SKM-1 treated with dmso at 0.1 percent for 144 hours (cell line): ENCODE measurements around the gene STAP2.

Experiments used
- DNase-seq: peaks from one replicate; lab custom pipeline; 2025; ENCODE audit not compliant: unreplicated experiment; lab: John Stamatoyannopoulos, UW

Gene STAP2

DNA sequence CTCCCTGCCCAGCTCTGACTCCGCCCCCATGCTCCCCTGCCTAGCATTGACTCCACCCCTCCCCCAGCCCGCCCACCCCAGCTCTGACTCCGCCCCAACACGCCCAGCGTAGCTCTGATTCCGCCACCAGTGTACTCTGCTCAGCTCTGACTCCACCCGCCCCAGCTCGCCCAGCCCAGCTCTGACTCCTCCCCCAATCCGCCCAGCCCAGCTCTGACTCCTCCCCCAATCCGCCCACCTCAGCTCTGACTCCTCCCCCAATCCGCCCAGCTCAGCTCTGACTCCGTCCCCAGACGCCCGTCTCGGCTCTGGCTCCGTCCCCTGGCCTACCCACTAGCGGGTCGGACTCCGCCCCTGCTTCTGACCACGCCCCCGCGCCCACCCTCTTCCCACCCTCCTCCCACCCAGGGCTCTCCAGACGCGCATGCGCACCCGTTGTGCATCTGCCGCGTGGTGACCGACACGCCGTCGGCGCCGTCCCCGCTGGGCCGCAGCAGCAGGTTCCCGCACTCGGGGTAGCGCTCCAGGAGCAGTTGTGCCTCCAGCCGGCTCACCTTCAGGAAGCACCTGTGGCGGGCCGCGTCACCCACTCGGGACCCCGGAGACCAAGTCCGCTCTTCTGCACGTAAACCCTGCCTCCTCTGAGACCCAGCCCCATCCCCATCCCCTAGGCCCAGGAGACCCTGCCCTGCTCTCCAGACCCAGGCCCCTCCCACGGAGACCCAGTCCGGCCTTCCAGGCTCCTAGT is 10.2 kb downstream of the STAP2 start:
- DNase-seq, result peak; percentile 97

DNA sequence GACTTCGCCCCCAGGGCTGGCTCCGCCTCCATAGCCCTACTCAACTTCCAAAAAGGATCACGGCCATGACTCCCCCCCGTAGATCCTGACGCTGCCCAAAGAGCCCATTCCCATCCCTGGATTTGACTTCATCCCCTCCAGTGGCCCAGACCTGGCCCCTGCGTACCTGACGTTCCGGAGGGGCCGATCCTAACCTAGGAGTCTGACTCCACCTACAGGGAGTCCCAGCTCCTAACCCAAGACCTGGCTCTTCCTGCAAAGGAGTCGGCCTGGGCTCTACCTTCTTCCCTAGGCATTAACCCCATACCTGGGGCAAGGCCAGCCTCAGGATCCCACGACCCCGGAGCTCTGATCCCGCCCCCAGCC is 10.8 kb downstream of the STAP2 start:
- no peak for DNase-seq

DNA sequence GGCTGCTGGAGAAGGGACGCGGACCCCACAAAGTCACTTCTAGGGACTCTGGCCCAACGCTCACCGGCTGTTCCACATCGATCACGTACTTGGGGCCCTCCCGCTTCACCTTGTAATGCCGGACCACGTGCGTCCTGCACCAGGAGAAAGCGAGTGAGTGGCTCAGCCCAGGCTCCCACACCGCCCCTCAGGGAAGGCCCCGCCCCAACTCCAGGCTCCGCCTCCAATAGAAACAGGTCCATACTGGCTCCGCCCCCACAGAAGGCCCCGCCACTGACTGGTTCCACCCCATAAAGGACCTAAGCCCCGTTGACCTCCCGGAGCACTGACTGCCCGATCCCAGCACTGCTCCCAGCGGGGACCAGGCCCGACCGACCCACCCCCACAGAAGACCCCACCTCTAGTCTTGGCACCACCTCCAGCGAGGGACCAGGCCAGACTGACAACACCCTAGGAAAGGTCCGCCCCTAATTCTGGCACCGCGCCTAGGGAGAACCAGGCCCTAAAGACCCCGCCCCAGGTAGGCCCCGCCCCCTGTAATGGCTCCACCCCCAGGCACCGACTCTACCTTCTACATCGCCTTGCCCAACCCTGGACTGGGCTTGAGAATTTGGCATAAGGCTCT is 11.3 kb downstream of the STAP2 start:
- DNase-seq, result peak; percentile 69

DNA sequence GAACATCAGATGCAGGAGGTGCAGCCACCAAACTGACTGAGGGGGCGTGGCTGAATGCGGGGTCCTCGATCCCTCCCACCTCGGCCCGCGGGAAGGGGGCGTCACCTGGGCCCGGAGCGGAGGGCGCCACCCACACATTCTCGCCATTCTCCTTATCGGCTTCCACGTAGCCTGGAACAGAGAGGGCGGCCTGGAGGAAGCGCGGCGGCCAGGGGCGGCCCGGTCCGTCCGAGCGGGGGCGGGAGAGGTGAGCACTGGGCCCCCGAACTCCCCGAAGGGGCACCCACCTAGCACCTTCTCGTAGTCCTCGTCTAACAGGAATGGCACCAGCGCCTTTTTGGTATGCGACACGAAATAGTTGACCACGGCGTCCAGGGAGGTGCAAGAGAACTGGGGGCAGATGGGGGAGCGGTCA is 11.8 kb downstream of the STAP2 start:
- DNase-seq, result no peak

DNA sequence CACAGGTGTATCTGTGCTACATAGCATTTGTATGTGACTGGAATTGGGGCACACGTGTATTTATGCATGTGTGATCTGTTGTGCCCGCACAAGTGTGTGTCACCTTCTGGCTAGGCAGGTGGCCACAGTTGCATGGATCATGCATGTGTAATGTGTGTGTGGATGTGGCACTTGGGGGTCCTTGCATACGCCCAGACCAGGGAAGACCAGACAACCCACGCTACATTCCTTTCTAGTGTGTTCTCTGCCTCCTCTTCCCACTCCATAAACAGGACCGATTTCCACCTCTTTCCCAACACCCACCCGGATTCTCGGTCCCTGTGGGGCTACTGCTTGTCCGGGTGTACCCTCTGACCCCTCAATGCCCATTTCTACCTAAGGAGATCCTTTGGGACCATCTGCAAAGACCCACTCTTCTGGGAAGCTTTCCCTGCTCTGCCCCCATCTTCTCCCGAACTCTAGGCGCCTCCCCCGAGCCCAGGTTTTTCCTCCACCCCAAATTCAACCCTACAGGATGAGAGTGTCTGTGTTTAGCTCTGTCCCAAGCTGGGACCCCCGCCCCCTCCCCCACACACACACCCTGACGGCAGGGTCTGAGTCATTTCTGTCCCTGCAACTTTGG is 12.3 kb downstream of the STAP2 start:
- no peak for DNase-seq

DNA sequence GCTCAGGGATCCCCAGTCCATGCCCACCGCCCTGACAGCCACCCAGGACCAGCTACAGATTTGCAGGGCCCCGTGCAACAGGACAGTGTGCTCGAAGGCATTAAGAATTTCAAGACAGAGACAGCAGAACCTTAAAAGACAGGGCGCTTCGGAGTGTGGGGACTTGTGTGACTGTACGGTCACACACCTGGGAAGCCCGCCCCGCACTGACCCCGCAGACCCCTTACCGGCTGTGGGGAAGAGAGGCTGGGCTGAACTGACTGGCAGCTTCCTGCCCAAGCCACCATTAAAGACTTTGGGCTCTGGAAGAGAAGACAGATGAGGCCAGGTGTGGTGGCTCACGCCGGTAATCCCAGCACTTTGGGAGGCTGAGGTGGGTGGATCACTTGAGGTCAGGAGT is 14.4 kb downstream of the STAP2 start:
- DNase-seq, result no peak

DNA sequence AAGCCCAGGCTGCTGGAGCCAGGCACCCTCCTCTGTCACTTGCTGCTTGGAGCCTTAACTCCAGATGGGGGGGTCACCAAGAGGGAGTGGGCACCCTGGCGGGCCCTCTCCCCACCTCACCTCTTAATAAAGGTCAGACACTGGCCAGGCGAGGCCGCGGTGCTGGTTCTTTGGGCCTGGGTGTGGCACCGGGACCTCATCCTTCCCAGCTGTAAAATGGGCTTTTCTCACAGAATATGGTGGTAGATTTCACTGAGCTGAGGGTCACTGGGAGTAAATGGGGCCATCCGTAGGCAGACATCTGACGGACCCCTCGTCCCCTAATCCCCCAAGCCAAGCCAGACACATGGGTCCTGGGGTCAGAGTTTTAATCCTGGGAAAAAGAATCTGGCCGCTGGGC is 14.9 kb downstream of the STAP2 start:
- no peak for DNase-seq

DNA sequence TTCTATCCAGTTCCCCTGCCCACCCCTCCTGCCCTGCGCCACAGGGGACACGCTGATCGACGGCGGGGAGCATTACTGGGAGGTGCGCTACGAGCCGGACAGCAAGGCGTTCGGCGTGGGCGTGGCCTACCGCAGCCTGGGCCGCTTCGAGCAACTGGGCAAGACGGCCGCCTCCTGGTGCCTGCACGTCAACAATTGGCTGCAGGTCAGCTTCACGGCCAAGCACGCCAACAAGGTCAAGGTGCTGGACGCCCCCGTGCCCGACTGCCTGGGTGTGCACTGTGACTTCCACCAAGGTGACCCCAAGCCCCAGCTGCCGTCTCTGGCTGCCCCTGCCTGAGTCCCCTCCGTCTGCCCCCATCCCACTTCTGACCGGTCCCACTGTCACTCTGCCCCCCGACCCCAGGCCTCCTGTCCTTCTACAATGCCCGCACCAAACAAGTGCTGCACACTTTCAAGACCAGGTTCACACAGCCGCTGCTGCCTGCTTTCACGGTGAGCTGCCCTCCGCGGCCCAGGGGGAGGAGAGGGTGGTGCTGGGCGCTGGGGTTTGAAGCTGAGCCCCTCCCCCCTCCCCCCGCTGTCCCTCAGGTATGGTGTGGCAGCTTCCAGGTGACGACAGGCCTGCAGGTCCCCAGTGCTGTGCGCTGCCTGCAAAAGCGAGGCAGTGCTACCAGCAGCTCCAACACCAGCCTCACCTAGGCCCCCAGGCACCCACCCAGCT is 15.5 kb downstream of the STAP2 start:
- no peak for DNase-seq

DNA sequence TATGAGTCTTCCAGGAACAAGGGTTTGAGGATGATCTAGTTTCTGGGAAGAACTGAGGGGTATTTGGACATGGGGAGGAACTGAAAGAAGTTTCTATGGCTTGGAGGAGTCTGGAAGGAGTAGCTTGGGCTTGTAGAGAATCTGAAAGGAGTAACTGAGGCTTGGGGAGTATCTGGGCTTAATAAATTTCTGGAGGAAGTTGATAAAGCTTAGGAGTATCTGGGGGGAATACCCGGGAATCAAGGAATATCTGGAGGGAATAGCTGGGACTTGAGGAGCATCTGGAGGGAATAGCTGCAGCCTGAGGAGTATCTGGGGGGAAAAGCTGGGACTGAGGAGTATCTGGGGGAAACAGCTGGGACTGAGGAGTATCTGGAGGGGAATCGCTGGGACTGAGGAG is 18.2 kb downstream of the STAP2 start:
- no peak for DNase-seq

DNA sequence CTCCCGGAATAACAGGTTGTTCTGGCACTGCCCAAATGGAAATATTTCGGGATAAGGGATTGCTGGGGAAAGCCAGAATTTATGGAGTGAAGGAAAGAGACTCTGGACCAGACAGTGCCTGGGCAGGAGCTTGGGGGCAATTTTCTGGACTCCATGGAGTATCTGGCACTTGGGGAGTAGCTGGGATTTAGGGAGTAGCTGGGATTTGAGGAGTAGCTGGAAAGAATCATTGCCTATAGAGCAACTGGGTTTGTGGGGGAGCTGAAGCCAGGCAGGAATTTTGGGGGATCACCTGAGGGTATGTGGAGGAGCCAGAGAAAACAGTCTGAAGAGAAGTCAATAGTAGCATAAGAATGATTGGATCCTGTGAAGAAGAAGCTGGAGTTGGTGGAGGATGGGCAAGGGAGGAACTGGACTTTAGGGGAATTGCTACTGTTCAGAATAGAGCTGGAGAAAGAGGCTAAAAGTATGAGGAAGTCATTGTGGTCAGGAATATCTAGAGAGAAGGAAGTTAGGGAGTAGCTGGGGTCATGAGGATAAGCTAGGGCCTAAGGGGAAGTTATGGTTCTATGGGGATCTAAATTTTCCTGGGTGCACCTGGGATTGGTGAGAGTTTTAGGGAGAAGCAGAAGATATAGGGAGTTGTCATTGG is 19.4 kb downstream of the STAP2 start:
- peak; percentile 73 for DNase-seq

DNA sequence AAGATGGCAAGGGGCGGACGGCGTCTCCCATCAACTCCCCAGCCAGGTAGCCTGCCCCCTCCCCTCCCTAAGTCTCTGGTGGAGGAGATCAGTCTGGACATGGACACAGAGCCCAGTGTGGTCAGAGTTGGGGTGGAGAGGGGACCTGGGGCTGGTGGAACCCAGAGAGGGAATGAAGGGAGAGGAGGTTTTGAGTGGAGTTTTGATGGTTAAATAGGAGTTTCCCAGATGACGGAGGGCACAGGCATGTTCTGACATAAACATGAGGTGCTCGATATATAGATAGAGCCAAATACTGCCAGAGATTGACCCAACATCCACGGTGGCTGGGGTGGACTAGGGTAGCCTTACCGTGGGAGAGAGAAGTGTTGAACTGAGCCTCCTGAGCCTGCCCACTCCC is 20.2 kb downstream of the STAP2 start:
- DNase-seq, result no peak

DNA sequence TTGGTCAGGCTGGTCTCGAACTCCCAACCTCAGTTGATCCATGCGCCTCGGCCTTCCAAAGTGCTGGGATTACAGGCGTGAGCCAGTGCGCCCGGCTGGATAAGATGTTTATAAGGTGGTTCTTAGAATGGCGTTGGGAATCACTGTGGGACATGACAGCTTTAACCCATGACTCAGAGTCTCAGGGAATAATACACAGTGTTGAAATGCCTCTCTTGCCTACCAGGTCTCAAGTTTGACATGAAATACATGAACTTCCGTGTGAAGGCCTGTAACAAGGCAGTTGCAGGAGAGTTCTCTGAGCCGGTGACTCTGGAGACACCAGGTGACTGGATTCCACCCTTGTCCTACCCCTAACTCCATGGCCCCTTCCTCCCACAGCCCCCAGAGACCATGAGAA is 21.7 kb downstream of the STAP2 start:
- DNase-seq, result no peak

DNA sequence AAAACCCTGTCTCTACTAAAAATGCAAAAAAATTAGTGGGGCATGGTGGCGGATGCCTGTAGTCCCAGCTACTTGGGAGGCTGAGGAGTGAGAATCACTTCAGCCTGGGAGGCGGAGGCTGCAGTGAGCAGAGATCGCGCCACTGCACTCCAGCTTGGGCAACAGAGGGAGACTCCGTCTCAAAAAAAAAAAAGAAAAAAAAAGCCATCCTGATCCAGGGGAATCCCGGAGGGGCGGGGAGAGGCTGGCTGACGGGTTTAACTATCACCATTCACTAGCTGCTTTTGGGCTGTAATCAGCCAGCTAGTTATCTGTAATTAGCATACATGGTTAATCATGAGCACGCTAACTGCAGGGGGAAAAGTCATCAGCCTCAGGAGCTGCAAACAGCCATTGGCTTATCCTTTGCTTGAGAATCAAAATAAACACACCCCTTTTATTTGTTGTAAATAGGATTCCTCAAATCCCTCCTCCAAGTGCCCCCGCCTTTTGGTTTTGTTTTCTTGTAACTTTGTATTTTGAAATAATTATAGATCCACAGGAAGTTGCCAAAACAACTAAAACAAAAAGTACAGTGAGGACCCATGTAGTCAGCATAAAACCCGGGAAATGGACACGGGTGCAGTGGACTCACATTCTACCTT is 24.7 kb downstream of the STAP2 start:
- no peak for DNase-seq

DNA sequence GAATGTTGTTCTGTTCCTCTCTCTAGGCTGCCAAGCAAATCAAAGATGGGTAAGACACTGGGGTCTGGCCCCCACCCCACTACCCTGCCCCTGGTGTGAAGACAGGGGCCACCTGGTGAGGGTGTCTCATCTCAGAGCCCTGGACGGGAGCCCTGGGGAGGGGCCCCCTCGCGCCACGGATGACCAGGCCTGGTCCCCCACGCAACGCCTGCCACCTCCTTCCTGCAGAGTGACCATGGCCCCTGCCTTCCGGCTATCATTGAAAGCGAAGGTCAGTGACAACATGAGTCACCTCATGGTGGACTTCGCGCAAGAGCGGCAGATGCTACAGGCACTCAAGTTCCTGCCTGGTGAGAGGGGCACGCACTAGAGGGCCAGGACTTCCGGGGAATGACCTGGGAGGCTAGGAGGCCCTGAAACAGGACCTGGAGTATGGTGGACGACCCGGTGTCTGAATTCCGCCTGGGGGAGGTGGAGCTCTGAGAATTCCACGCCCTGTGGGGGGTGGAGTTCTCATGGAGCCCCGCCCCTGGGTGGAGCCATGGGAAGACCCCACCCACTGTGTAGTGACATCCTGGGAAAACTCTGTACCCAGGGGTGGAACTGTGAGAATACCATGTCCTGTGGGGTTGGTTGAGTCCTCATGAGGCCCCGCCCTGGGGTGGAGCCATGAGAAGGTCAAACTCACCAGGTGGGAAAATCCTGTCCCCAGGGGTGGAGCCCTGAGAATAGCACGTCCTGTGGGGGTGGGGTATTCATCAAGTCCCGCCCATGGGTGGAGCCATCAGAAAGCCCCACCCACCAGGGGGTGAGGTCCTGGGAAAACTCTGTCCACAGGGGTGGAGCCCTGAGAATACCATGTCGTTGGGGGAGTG is 28.1 kb downstream of the STAP2 start:
- DNase-seq, result no peak

DNA sequence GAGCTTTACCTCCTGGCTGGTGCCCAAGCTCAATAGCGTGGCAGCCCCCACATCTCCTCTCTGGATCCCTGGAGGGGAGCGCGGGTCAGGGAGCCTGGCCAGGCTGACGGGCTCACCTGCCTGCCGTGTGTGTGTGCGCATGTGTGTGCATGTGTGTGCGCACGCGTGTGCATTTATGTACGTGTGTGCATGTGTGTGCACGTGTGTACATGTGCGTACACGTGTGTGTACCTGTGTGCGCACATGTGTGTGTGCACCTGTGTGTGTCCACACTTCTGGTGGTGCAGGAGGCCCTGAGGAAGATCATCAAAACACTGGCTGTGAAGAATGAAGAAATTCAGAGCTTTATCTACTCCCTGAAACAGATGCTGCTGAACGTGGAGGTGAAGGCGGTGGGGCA is 33.0 kb downstream of the STAP2 start:
- DNase-seq, result no peak

DNA sequence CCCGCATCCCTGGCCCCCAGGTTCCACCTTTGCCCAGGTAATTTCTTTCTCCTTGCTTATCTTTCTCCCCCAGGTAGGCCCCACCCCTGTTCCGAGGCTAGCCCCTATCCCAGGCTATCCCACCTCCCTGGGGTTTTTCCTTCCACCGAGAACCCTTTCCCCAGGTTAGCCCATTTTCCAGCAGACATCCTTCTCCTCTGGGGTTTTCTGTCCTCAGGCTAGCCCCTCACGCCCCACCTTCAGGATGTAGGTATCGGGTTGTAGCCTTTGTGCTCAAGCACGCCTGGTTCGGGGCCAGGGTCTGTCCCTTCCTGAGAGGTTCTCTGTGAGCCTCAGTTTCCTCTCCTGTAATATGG is 33.4 kb downstream of the STAP2 start:
- no peak for DNase-seq

DNA sequence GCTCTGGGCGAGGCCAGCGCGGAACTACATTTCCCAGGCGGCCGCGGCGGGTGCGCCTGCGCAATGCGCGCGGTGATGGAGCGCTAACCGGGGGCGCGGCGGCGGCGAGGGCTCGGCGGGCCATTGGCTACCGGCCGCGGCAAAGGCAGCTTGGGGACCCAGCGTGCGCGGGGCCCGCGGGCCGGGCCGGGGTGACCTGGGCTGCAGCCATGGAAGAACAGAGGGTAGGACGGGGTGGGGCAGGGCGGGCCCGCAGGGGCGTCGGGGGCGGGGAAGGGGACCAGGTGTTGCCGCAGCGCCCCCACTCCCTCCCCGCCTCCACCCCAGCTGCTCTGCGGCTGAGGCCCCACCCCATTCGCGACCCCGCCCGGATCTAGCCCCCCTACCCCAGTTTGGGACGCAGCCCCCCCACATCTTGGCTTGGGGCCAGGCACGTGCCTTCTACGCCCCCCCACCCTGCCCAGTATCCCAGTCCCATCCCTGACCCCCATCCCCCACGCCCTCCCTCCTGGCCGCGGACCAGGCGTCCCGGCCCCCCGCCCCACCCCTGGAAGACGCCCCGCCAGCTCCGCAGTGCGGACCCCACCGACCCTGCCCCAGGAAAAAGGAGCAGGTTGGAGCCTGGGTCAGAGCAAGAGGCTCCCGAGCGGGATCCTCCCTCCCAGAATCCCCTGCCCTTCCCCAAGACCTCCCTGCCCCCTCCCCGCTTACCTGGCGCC is 33.9 kb downstream of the STAP2 start, which contains the start of gene FSD1:
Gene FSD1, plus strand, starts transcription at position 61 of the 719 bp plus-strand sequence. Its CDS starts 149 bp downstream, at position 210.
- DNase-seq, result no peak

DNA sequence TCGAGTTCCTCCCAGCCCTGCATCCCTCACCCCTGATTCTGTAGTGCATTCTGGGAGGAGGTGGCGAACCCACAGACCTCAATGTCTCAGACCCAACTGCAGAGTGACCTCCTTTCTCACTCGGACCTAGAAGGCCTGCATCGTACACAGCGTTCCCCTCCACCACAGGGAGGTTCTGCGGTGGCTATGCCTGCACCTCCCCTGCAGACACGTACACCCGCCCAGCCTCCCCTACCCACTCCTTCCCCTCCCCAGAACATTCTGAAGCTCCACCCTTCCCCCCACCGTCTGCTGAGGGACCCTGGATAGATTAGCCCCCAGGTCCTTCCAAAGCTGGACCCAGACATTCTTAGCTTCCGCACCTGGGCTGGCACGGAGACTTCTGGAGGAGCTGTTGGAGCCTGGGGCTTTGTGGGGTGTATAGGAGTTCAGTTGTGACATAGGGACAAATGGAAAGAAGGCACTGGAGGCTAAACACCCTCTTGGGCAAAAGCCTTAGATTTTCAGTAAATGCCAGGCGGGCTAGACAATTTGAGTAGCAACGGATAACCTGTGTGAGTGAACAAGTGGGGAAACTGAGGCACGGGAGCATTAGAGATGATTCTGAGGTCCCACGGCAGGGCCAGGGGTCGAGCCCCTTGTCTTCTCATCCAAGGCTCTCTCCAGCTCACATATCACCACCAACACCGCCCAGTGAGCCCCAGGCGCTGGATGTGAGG is 34.6 kb downstream of the STAP2 start:
- DNase-seq, result no peak

DNA sequence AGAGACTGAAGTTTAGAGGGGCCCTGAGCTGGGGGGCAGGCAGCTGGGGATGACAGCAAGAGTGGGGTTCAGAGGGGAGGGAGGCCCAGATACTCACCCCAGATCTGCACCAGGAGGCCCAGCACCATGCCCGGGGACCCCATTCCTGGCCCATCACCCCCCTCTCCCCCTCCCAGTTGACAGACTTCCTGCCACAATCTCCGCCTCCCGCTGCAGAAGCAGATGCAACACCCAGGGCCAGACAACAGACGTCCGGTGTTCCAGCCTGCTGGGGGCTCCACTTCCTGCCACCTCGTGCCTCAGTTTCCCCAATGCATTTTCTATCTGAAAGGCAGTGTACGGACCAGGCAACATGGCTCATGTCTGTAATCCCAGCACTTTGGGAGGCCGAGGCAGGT is 36.4 kb downstream of the STAP2 start, which contains the start of gene TMIGD2:
Gene TMIGD2, minus strand, starts transcription at position 147 of the 398 bp plus-strand sequence. Its CDS starts 4 bp downstream, at position 143.
- no peak for DNase-seq
